ENCODE measurements around the gene COPZ1. TPM values are rescaled to one million over a fixed set of nuclear protein-coding genes. Genes with fewer than 3 reads are reported as not detected.

COPZ1 gene
- total and polyA plus RNA-seq, 2 donors (not counting 3 experiments of a cell fraction or from before 2014, with no cell fraction given): 143 to 174 TPM

DNA sequence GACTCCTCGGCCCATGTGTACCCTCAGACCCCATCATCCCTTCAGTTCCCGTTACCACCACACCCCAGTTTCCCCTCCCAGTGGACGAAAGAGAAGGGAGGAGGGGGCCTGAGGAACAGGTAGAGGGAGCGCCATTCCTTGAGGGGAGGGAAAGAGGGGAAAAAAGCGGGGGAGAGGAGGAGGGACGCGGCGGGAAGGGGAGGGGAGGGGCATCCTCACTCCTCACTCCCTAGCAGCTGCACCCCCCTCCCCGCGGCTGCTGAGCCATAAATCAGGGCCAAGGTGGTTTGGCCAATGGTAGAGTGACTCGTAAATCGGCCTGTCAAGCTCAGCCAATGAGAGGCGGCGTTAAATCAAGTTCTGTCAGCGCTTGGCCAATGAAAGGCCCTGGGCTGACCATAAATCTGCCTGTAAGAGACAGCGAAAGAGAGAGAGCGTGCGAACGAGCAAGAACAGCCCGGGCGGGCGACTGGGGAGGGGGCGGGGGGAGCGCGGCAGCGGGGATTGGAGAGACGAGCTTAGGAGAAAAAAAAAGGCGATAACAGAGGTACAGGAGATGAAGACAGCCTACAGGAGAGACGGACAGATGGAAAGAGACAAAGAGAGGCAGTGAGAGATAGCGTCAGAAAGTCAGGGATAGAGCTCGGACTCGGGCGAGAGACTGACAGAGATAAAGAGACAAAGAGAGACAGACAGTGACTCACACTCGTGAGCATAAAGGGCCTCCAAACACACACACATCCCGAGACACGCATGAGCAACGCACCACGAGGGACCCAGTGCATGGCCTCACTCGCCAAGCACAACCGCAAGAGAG lies 34.2 kb downstream of the COPZ1 start:
- Histone ChIP-seq H3K27me3 (ENCODE audit: control insufficient read depth in 2 of 2, insufficient read depth in 2 of 2, low read length in 2 of 2) (no peaks in the 10 kb centered on the region), H3K27ac (ENCODE audit: insufficient read depth, low read depth, low read length) (peak overlapping the region; percentile 82), H3K4me1 (ENCODE audit: control insufficient read depth, extremely low read depth, insufficient read depth, low read length) (peaks cover 27% of the 10 kb centered on the region), H3K79me2 (ENCODE audit: control insufficient read depth, insufficient read depth, low read length) (no peaks in the 10 kb centered on the region), H3K36me3 (ENCODE audit: control insufficient read depth in 2 of 2, extremely low read depth in 1 of 2, insufficient read depth in 2 of 2, low read length in 2 of 2) (no peaks in the 10 kb centered on the region), H2AFZ (ENCODE audit: low read depth, low read length) (peak overlapping the region; percentile 87), H3K9me1 (replicated peaks; ENCODE audit: control insufficient read depth, extremely low read depth, insufficient read depth, low read length) (no peaks in the 10 kb centered on the region), H4K20me1 (replicated peaks; ENCODE audit: control insufficient read depth, extremely low read depth, insufficient read depth, low read length) (no peaks in the 10 kb centered on the region), H3K4me2 (ENCODE audit: insufficient read depth, low read length) (peak overlapping the region; percentile 79), H3K9ac (replicated peaks; ENCODE audit: extremely low read depth, insufficient read depth, low read length) (peak overlapping the region; percentile 81), H3K4me3 (replicated peaks in 1 of 3; ENCODE audit: insufficient read depth in 1 of 3, low read depth in 1 of 3, low read length in 3 of 3) (peak overlapping the region; percentile 27 to 69 (median 69)), H3K9me3 (replicated peaks; ENCODE audit: control insufficient read depth, insufficient read depth, low read length) (no peaks in the 10 kb centered on the region)
- intact Hi-C loops (cut with micrococcal nuclease): loop anchor here (1.0 to 2.0 kb wide), 5 partner anchors 23 to 139 kb away; partner anchors contain the start of genes CBX5, COPZ1 and HNRNPA1
- TF ChIP-seq MYC (IDR thresholded peaks at IDR 0.05; ENCODE audit: low read depth, low read length): peak; percentile 65
- no peak for TF ChIP-seq EZH2 (IDR thresholded peaks at IDR 0.05; ENCODE audit: borderline replicate concordance, low read depth, low read length, severe bottlenecking)
- TF ChIP-seq POLR2AphosphoS5 (IDR thresholded peaks at IDR 0.05; ENCODE audit: insufficient read depth, low read depth, low read length): peak; percentile 63
- TF ChIP-seq POLR2A (IDR thresholded peaks at IDR 0.05; ENCODE audit: low read depth, low read length): peak; percentile 78
- peak; percentile 49 for TF ChIP-seq JUN (IDR thresholded peaks at IDR 0.05; ENCODE audit: borderline replicate concordance, insufficient read depth, insufficient read length, low read depth)
- peak; percentile 71 for TF ChIP-seq FOS (IDR thresholded peaks at IDR 0.05; ENCODE audit: borderline replicate concordance, insufficient read depth, low read length)
- TF ChIP-seq, protein P1, sequence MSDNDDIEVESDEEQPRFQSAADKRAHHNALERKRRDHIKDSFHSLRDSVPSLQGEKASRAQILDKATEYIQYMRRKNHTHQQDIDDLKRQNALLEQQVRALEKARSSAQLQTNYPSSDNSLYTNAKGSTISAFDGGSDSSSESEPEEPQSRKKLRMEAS (IDR thresholded peaks at IDR 0.05; ENCODE audit: insufficient read depth, insufficient read length): peak; percentile 82
- no peak for TF ChIP-seq GATA2 (IDR thresholded peaks at IDR 0.05; ENCODE audit: insufficient read depth, insufficient read length, low read depth, low read length)
- TF ChIP-seq, protein P2, sequence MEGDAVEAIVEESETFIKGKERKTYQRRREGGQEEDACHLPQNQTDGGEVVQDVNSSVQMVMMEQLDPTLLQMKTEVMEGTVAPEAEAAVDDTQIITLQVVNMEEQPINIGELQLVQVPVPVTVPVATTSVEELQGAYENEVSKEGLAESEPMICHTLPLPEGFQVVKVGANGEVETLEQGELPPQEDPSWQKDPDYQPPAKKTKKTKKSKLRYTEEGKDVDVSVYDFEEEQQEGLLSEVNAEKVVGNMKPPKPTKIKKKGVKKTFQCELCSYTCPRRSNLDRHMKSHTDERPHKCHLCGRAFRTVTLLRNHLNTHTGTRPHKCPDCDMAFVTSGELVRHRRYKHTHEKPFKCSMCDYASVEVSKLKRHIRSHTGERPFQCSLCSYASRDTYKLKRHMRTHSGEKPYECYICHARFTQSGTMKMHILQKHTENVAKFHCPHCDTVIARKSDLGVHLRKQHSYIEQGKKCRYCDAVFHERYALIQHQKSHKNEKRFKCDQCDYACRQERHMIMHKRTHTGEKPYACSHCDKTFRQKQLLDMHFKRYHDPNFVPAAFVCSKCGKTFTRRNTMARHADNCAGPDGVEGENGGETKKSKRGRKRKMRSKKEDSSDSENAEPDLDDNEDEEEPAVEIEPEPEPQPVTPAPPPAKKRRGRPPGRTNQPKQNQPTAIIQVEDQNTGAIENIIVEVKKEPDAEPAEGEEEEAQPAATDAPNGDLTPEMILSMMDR (IDR thresholded peaks at IDR 0.05; ENCODE audit: extremely low read depth in 1 of 2, insufficient read depth in 1 of 2, low read depth in 1 of 2, low read length in 2 of 2): no peak
- no TSS peak for BruUV-seq (replicated peaks)
- ChIA-PET CTCF (interaction anchor here (0.8 to 7.8 kb wide), 15 partner anchors 9 to 374 kb away, joined by 3 to 61 read pairs (median 8); partner anchors contain the start of genes CBX5, COPZ1, HNRNPA1 and HOXC10), POLR2A (interaction anchor here (1.1 to 1.3 kb wide), 3 partner anchors 11 to 78 kb away, joined by 5 to 11 read pairs (median 7); partner anchors contain the start of genes CBX5, COPZ1 and HNRNPA1)
- FAIRE-seq: peak; percentile 99
- dilution Hi-C loops (cut with MboI; ENCODE audit: extremely low pct_ligation_motif_present, low sequenced_read_pairs): no loop called here
- peak; percentile 99 for DNase-seq (ENCODE audit: low read depth, low spot score)

All from endothelial cell of umbilical vein (primary cell).